ENCODE data around the gene SPTSSB. TPM values are rescaled to one million over a fixed set of nuclear protein-coding genes. Genes with fewer than 3 reads are reported as not detected.
A peak's percentile ranks its signal among the peaks of the same experiment; 100 is the strongest.

SPTSSB gene
- total RNA-seq, 1 donor from 2014 or later: not detected

GRCh38 chr3:161386991-161387770 is 15.9 kb upstream of the SPTSSB start:
- ATAC-seq (ENCODE audit: low read depth): no peak
- POLR2A ChIA-PET: no interaction called here
- intact Hi-C loops (cut with micrococcal nuclease): no loop called here
- peaks cover 18% of the 10 kb centered on the region for H3K27me3 Mint-ChIP-seq
- CTCF ChIA-PET: interaction anchor here (1.4 kb wide), 1 partner anchor 35 kb away, joined by 4 read pairs; no protein-coding TSS in a partner anchor
- peaks cover 2% of the 10 kb centered on the region for H3K9me3 Mint-ChIP-seq
- DNase-seq: no peak
- no peaks in the 10 kb centered on the region for H3K36me3 Mint-ChIP-seq (ENCODE audit: low read depth)
- no peak overlapping the region for H3K4me3 Mint-ChIP-seq
- no peak for TF ChIP-seq CTCF (IDR thresholded peaks at IDR 0.05)
- H3K4me1 Mint-ChIP-seq: no peaks in the 10 kb centered on the region
- H3K27ac Mint-ChIP-seq: no peak overlapping the region

- ATAC-seq (ENCODE audit: low read depth) (no peak), DNase-seq (no peak)
- Mint-ChIP-seq H3K4me1 (peaks cover 19% of the 10 kb centered on the region), H3K9me3 (no peaks in the 10 kb centered on the region), H3K27me3 (peaks cover 61% of the 10 kb centered on the region), H3K36me3 (ENCODE audit: low read depth) (no peaks in the 10 kb centered on the region), H3K4me3 (peak overlapping the region; percentile 68), H3K27ac (no peak overlapping the region)
- CTCF ChIA-PET: no interaction called here
- POLR2A ChIA-PET: no interaction called here
- TF ChIP-seq CTCF (IDR thresholded peaks at IDR 0.05): no peak
- intact Hi-C loops (cut with micrococcal nuclease): no loop called here
Observed at GRCh38 chr3:161372321-161373260, 1.3 kb upstream of the SPTSSB start.

- H3K27ac Mint-ChIP-seq: no peak overlapping the region
- ATAC-seq (ENCODE audit: low read depth) (no peak), DNase-seq (no peak)
- ChIA-PET CTCF (no interaction called here), POLR2A (no interaction called here)
- H3K27me3 Mint-ChIP-seq: peaks cover 51% of the 10 kb centered on the region
- H3K4me1 Mint-ChIP-seq: peaks cover 19% of the 10 kb centered on the region
- H3K4me3 Mint-ChIP-seq: no peak overlapping the region
- no peaks in the 10 kb centered on the region for H3K36me3 Mint-ChIP-seq (ENCODE audit: low read depth)
- H3K9me3 Mint-ChIP-seq: no peaks in the 10 kb centered on the region
- intact Hi-C loops (cut with micrococcal nuclease): no loop called here
- TF ChIP-seq CTCF (IDR thresholded peaks at IDR 0.05): no peak
Observed at GRCh38 chr3:161369531-161369930, 1.8 kb downstream of the SPTSSB start.

GRCh38 chr3:161366094-161366493 is 5.2 kb downstream of the SPTSSB start:
- H3K9me3 Mint-ChIP-seq: no peaks in the 10 kb centered on the region
- TF ChIP-seq CTCF (IDR thresholded peaks at IDR 0.05): no peak
- POLR2A ChIA-PET: no interaction called here
- no peak overlapping the region for H3K4me3 Mint-ChIP-seq
- H3K36me3 Mint-ChIP-seq (ENCODE audit: low read depth): no peaks in the 10 kb centered on the region
- DNase-seq (no peak), ATAC-seq (ENCODE audit: low read depth) (no peak)
- intact Hi-C loops (cut with micrococcal nuclease): no loop called here
- CTCF ChIA-PET: no interaction called here
- peaks cover 26% of the 10 kb centered on the region for H3K27me3 Mint-ChIP-seq
- no peaks in the 10 kb centered on the region for H3K4me1 Mint-ChIP-seq
- H3K27ac Mint-ChIP-seq: no peak overlapping the region

GRCh38 chr3:161358488-161358887 is 12.8 kb downstream of the SPTSSB start:
- no peak overlapping the region for H3K27ac Mint-ChIP-seq
- DNase-seq (no peak), ATAC-seq (ENCODE audit: low read depth) (no peak)
- POLR2A ChIA-PET: no interaction called here
- CTCF ChIA-PET: no interaction called here
- H3K4me3 Mint-ChIP-seq: no peak overlapping the region
- no peaks in the 10 kb centered on the region for H3K4me1 Mint-ChIP-seq
- H3K9me3 Mint-ChIP-seq: no peaks in the 10 kb centered on the region
- intact Hi-C loops (cut with micrococcal nuclease): no loop called here
- TF ChIP-seq CTCF (IDR thresholded peaks at IDR 0.05): no peak
- H3K36me3 Mint-ChIP-seq (ENCODE audit: low read depth): no peaks in the 10 kb centered on the region
- H3K27me3 Mint-ChIP-seq: no peaks in the 10 kb centered on the region
